Fibroblast of pulmonary artery (primary cell): ENCODE measurements around the gene VPS13D.

ENCODE experiments used
- DNase-seq: peaks from one replicate; pipeline ENCODE4 v3.0.0-alpha.2; 2010; ENCODE audit warnings: low read depth
- H3K4me3 ChIP-seq: replicated peaks from 2 replicates; pipeline ENCODE4 v1.5.1; 2011; ENCODE audit warnings: low read depth, mild to moderate bottlenecking, control low read depth, low read length, moderate library complexity
- TF ChIP-seq, protein P1 (sequence below): IDR thresholded peaks from 2 replicates; pipeline ENCODE4 v1.5.1; 2011; ENCODE audit warnings: mild to moderate bottlenecking, control low read depth, low read length, inconsistent platforms; ENCODE audit errors: missing control alignments

VPS13D gene

DNA sequence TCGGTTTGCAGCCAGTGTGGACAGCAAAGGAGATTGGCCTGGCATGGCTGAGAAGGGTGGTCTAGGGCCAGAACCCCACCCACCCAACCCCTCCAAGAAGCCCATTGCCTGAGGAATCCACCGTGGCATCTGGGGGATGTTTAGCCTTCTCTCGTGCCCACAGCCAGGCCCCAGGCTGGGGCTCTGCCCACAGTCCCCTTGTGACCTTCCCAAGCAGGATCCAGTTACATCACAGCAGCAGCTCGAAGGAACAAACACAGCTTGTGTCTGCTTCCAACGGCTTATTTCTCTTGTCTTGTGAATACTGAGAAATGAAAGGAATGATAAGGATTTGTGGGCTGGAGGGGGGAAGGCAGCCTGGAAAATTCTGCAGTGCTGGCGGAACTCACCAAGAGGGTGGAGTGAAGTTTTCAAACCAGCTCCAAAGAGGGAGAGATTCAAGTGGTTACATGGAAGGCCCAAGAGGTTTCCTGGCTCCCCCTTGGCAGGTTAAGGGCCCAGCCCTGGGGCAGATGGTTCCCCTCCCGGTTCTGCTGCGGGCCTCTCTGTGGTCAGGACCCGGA, 326.6 kb downstream of the VPS13D start:
- TF ChIP-seq, protein P1, sequence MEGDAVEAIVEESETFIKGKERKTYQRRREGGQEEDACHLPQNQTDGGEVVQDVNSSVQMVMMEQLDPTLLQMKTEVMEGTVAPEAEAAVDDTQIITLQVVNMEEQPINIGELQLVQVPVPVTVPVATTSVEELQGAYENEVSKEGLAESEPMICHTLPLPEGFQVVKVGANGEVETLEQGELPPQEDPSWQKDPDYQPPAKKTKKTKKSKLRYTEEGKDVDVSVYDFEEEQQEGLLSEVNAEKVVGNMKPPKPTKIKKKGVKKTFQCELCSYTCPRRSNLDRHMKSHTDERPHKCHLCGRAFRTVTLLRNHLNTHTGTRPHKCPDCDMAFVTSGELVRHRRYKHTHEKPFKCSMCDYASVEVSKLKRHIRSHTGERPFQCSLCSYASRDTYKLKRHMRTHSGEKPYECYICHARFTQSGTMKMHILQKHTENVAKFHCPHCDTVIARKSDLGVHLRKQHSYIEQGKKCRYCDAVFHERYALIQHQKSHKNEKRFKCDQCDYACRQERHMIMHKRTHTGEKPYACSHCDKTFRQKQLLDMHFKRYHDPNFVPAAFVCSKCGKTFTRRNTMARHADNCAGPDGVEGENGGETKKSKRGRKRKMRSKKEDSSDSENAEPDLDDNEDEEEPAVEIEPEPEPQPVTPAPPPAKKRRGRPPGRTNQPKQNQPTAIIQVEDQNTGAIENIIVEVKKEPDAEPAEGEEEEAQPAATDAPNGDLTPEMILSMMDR = no peak
- DNase-seq = peak; percentile 87
- no peak overlapping the region for H3K4me3 ChIP-seq

DNA sequence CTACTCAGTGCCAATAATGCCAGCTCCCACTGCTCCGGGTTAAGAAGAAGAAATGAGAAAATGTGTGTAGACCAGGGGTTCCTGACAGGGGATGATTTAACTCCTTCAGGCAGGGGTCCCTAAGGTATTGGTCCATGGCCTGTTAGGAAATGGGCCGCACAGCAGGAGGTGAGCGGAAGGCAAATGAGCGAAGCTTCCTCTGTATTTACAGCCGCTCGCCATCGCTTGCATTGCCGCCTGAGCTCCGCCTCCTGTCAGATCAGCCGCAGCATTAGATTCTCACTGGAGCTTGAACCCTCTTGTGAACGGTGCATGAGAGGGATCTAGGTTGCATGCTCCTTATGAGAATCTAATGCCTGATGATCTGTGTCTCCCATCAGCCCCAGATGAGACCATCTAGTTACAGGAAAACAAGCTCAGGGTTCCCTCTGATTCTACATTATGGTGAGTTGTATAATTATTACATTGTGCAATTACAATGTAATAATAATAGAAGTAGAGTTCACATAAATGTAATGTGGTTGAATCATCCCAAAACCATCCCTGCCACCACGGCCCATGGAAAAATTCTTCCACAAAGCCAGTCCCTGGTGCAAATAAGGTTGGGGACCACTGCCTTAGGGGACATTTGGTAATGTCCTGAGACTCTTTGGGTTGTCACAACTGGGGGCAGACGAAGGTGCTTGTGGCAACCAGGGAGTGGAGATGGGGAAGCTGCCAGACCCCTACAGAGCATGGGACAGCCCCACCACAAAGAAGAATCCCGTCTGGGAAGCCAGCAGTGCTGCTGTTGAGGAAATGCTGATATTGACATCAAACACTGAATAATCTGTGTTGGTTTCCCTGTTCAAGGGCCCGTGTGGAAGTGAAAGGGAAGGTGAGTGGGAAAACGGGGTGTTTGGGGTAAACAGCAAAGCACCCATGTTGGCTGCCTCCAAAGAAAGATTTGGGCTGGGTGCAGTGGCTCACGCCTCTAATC, 327.4 kb downstream of the VPS13D start:
- TF ChIP-seq, protein P1 = no peak
- no peak overlapping the region for H3K4me3 ChIP-seq
- DNase-seq = no peak

DNA sequence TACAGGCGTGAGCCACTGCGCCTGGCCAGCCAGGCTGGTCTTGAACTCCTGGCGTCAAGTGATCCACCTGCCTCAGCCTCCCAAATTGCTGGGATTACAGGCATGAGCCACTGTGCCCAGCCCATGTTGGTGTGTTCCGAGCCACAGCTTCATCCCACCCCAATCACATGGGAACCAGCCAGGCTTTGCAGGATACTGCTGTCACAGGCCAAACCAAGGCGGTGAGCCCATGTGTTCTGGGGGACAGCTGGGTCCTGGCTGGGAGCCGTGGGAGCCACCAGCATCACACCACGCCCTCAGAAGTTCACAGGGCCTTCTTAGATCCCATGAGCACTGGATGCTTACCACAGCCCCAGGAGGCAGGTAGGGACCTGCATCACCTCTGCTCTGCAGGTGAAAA, 331.3 kb downstream of the VPS13D start:
- no peak for DNase-seq
- TF ChIP-seq, protein P1 = no peak

More for the DNA sequence above, 331.3 kb downstream of the VPS13D start:
- no peak overlapping the region for H3K4me3 ChIP-seq
